ENCODE data around the gene MLPH. TPM values are rescaled to one million over a fixed set of nuclear protein-coding genes. Genes with fewer than 3 reads are reported as not detected.
"Not testable (repeated sequence)": the region's sequence is repeated elsewhere in the genome, so short reads cannot be mapped to it uniquely, and the experiment has no call there.

MLPH gene
- total RNA-seq, 1 experiment from 2014 or later, result 53.1 TPM

DNA sequence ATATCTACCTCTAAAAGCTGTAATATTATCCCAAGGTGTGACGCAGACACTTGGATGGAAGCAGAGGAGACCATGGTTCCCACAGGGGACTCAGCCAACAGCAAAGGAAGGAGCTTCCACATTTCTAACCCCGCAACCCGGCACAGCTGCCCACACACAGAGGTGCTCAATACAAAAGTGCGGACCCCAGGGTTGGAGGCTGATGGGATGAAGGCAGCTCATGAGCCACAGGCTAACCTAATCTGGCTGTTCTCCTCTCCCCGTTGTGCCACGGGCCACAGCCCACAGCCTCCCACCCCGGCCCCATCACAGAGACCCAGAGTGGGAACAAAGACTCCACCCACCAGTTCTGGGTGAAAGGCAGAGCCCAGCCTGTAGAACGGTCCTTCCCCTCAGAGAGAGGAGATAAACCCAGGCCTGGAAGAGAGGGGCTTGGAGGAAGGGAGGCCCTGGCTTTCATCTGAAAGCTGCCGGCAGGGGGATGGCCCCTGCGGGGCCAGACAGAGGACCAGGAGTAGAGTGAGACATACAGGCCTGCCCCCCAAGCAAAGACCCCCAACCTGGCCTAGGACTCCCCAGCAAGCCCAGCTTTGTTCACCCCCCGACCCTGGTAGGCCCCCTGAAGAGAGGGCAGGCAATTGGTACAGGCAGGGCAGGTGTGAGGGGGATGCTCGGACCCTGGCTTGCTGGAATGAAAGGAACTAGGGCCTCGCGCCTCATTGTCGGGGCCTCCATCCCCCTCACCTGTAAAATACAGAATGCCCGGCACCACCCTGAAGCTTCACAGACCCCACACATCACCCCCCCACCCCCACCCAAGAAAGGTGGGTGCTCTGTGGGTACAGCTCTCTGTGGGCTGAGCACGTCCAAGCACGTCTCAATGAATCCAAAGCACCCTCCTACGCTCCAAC is 96.6 kb downstream of the MLPH start:
- DNase-seq (ENCODE audit: low read depth), result no peak

DNA sequence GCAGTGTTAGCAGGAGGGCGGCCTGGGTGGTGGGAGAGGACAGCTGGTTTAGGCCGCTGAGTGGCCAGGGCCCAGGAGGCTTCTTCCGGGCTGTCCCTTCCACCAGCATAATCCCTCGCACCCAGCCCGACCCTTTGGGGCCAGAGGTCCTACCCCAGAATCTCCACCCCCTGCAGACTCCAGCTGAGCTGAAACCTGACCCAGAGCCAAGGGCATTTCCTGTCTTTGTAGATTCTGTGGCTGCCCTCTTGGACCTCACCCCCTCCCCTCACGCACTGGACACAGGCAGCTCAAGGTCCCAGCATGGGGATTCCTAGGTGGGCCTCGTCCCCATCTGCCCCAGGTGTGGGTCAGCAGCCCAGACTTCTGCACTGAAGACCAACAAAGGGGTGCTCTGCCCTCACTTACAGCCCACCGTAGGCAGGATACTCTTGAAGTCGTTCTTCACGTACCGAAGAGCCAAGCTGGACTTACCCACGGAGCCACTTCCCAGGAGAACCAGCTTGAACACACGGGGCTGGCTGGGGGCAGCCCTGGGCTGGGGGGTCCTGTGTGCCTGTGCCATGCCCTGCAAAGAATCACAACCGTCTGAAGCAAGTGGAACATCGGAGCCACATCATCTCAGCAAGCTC is 98.7 kb downstream of the MLPH start:
- no peak for DNase-seq (ENCODE audit: low read depth)

DNA sequence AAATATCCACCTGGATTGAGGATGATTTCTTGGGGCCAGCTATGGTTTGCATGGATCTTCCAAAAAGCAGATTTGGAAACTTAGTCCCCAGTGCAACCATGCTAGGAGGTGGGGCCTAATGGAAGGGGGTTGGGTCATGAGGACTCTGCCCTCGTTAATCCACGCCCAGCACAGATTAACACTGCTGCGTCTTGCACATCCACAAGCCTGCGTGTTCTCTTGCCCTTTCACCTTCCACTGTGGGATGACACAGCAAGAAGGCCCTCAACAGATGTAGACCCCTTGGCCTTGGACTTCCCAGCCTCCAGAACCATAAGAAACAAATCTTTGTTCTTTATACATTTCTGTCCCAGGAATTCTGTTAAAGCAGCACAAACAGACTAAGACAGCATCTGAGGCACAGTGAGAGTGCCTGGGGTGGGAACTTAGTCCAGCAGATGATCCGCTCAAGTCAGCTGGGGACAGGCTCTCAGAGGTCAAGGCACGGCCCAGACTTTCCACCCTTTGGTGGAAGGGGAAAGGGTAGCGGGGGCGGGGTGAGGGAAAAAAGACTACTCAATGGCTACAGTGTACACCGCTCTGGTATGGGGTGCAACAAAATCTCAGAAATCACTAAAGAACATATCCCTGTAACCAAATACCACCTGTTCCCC is 101.1 kb downstream of the MLPH start:
- no peak for DNase-seq (ENCODE audit: low read depth)

DNA sequence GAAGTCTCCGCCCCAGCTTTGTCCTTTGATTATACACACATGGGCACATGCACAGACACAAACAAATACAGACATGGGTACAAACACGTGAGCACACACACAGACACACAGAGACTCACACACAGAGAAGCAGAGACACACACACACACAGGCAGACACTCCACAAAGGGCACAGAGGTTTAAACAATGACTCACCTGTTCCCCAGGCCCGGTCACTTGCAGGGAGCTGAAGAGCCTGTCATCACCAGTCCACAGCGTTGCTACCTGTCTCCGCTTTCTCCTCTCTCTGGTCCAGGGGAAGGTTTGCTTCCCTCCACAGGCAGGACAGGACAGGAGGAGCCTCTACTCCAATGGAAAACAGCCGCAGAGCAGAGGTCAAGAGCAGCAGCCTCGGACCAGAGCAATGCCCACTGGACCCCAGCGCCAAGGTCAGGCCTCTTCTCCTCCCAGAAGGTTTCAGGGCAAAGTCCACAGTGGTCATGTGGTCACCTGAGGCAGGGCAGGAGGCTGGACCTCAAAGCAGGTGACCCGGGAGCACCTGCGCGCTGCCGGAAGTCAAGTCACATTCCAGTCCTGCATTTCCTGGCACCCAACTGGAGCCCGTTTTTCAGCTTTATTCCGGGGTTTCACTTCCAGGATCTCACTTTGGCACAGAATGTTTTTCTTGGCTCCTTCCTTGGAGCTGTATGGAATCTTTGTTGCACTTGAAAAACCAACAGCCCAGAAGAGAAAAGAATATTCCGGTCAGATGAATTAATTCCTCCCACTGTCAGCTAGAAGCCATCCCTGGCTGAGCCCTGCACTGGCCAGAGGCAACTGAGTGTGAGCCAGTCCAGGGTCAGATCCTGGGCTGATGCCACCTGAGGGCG is 103.5 kb downstream of the MLPH start, which contains the start of gene RAB17:
TSS of gene RAB17 (minus strand) at position 463 of the 869 bp plus-strand sequence. CDS start 4,580 bp downstream, outside the sequence.
- peak; percentile 51 for DNase-seq (ENCODE audit: low read depth)

DNA sequence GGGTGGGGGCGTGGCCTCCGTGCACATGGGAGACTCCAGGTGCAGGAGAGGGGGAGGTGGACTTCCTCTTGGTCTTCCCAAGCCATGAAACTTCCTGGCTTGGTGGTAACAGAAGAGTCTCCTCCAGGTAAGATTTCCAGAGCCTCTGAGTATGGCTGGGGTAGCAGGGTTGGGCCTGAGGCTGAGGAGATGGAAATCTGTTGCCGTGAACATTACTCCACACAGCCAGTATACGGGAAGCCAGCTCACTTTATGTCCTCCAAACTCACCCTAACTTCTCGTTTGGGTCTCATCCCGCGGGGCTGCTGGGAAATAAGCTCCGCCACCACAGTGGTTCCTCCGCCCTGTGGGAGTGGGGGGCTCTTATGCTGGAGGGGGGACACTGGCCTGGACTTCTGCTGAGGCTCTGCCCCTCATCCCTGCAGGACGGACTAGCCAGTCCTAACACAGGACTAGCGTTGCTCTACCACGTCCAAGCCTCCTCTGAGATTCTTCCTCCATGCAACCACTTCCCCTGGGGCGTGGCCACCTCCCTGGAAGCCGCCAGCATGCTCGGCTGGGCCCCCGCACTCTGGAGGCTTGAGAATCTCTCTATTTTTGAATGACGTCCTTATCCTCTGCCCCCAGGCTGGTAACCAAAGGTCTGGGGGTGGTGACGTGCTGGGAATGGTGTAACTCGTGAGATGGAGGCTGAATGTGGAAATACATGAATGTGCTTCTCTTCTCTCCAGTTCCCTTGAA is 104.3 kb downstream of the MLPH start:
- DNase-seq (ENCODE audit: low read depth), result peak; percentile 32

DNA sequence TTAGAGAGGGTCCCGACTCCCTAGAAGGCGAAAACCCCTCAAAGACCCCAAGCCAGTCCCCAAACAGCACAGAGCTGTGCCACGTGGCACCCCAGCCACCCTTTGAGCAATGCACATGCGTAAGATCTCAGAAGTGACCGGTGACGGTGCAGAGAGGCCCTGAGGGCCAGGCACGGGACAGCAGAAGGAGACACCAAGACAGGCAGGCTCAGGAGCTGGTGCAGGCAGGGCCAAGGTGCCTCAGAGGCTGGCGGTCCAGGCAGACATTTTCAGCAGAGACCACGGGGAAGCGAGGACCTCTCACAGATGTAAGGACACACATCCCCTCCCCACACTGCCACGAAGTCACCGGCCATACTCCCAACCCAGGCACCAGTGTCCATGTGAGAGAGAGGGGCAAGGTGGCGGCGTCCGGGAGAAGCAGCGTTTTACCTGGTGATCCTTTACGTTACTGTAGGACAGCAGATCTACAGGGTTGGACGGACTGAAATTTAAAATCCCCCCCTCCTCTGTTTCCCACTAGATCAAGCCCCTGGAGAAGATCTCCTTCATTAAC is 105.5 kb downstream of the MLPH start:
- no peak for DNase-seq (ENCODE audit: low read depth)

DNA sequence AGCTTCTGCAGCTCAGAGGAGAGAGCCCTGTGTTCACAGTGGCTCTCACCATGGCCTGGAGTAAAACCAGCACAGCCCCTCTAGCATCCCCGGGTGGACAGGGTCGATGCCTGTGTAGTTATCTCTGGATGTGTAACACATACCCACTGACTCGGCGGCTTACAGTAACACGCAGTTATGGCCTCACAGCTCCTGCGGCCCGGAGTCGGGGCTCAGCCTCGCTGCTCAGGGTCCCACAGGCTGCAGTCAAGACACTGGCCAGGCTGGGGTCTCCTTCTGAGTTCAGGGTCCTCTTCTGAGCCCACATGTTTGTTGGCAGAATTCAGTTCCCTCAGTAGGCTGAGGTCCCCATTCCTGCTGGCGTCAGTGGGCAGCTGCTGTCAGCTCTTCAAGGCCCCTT is 106.0 kb downstream of the MLPH start:
- DNase-seq (ENCODE audit: low read depth), result no peak

DNA sequence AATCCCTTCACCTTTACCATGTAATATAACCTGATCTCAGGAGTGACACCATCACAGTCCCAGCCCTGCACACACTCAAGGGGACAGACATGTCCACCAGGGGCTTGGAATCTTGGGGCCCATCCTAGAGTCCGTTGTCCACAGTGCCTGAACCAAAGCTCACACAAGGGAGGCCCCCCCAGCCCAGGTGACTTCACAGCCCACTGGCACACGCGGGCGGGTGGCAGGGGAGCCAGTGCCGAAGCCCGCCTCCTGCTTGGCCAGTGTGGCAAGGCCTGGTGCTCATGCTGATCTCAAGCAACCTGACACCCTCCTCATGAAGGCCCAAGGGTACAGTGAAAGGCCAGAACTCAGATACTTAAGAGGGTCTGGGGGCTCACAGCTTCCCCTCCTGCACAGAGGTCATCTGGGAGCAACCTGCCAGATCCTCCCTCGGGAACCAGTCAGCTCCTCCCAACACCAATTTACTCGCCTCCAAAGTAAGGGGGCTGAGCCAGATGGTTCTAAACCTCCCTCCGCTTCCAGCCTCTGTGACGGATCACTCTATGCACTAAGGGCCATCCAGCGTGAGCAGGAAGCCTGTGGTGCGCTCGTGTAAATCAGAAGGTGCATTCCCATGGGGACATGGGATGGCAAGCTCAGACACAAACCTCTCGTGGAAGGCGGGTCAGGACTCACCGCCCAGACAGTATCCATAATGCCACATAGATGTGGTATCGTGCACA is 106.7 kb downstream of the MLPH start:
- DNase-seq (ENCODE audit: low read depth), result no peak

DNA sequence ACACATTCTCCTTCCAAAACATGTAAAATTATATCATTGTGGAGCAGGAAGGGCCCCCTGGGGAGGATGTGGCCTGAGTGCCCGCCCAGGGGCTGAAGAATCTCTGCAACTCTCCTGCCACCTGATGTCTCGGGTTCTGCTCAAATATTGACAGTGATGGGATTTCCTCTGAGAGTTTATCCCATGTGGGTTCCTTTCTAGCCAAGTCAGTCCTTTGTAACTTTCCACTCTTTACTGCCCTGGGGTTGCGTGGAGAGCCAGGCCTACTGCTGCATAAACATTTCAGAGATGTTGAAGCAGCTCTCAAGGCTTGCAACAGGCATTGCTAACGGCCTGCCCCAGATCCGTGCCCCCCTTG is 107.4 kb downstream of the MLPH start:
- DNase-seq (ENCODE audit: low read depth), result no peak

DNA sequence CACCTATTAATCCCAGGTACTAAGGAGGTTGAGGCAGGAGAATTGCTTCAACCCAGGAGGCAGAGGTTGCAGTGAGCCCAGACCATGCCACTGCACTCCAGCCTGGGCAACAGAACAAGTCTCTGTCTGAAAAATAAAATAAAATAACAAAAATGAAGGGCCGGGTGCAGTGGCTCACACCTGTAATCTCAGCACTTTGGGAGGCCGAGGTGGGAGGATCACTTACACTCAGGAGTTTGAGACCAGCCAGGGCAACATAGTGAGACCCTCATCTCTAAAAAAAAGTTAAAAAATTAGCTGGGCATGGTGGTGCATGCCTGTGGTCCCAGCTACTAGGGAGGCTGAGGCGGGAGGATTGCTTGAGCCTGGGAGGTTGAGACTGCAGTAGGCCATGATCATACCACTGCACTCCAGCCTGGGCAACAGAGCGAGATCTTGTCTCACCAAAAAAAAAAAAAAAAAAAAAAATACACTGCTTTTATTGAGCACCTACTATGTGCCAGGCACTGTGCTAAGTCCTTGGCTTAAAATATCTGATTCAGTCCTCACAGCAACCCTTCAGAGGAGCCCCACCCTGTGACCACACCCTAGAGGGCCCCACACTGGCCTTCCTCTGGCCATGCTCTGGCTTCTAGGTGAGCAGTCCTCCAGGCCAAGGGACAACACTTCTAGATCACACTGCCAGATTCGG is 108.9 kb downstream of the MLPH start:
- DNase-seq (ENCODE audit: low read depth), result not testable (repeated sequence)

DNA sequence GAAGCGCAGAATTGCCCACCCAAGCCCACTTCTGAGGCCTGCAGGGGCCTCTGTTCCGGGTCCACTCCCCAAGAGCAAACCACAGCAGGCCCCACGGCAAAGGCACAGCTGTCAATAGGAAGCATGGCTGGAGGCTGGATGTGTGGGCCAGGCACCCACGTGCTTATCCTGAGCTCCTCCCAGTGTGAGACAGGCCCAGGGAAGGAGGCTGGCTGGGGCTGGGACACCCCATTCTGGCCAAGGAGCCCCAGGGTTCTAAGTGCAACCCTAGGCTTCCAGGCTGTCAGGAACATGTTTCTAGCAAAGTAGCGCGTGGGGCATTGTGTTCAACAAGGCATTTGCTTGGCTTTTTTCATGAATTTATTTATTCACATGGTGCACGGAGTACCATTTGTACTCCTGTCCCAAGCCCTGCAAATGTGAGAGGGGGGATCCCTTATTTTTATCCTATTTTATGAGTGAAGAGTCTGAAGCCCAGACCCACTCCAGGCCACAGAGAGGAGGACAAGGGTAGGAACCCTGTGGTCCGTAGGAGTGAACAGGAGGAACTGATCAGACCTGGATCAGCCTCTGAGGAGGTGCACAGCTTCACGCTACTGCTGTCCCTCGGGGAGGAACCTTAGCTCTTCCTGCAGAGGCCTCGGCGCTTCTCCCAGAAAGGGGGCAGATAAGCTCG is 109.6 kb downstream of the MLPH start:
- DNase-seq (ENCODE audit: low read depth), result no peak

DNA sequence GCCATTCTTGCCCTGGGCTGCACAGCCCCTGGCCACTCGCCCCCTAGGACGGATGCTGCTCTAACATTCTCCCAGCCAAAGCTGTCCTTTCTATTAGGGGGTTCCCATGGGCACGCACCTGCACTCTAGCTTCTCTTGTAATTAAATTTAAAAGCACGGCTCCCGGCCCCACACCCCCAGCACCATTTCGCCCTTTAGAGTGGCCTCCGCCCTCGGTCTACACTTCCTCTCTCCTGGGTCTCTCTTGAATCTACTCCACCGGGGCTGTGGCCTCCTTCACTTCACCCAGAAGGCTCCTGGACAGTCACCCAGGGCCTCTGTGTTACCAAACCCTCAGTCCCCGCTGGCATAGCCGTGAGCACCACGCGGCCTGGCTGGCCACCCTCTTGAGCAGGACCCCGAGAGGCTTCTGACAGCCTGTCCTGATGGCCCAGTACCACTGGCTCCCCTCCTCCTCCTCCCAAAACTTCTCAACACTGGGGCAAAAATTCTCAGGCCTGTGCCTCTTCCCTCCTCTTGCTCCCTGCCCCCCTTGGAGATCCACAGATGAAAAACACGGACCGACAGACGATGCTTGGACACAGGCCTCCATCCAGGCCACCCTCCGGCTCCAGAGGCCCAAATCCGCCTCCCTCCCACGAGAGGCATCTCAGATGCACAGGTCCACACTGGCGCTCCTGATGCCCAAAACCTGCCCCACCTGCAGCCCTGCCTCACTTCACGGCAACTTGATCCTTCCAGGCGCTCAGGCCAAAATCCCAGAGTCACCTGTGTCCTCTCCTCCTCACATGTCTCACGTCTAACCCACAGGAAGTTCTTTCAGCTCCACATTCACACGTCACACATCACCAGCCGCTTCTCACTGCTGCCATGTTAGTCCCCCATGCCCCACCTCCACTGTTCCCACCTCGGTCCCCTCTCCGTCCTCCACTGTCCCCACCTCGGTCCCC is 110.4 kb downstream of the MLPH start:
- DNase-seq (ENCODE audit: low read depth), result no peak

DNA sequence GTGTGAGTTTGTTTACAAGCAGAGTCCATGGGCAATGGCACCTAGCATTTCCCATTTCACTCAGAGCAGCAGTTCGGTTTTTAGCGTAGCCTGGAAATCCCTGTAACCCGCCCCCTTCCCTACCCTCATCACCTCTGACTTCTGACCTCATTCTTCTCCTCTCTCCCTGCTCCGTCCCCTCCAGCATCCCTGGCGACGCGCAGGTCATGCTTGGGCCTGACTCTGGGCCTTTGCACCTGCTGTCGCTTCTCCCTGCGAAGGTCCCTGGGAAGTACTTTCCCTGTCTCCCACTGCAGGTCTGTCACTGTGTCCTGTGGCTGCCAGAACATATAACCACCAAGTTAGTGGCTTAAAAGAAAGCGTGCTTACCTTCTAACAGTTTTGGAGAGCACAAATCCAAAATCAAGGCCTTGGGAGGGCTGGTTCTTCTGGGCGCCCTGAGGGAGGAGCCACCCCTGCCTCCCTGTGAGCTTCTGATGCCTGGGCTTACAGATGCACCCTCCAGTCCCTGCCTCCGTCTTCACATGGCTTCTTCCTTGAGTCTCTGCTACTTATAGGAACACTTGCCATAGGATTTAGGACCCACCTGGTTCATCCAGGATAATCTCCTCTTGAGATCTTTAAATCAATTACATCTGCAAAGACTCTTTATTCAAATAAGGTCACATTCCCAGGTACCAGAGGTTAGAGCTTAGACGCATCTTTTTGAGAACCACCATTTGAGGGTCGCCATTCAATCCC is 111.6 kb downstream of the MLPH start:
- DNase-seq (ENCODE audit: low read depth), result no peak

DNA sequence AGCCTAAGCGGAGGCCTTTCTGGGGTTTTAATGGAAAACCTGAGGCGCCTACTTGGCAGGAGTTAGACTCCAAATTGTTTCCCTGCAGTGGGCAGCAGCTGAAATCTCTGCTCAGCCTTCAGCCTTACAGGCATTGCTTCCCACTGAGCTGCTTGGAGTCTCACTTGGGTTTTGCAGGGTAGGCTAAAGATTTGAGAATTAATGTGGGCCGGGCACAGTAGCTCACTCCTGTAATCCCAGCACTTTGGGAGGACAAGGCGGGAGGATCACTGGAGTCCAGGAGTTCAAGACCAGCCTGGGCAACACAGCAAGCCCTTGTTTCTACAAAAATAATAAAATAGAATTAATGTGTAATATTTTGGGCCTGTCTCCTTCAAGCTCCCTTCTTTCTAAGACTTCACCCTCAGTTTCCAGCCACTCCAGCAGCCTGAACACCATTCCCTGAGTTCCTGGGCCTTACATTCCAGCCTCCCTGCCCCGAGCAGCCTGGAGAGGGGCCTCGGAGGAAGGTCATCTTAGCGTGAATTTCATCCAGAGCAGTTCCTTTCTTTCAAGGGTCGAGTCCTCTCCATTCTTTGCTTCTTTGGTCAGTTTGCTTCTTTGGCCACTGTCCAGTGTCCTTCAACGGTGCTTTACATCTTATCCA is 112.5 kb downstream of the MLPH start:
- DNase-seq (ENCODE audit: low read depth), result no peak

DNA sequence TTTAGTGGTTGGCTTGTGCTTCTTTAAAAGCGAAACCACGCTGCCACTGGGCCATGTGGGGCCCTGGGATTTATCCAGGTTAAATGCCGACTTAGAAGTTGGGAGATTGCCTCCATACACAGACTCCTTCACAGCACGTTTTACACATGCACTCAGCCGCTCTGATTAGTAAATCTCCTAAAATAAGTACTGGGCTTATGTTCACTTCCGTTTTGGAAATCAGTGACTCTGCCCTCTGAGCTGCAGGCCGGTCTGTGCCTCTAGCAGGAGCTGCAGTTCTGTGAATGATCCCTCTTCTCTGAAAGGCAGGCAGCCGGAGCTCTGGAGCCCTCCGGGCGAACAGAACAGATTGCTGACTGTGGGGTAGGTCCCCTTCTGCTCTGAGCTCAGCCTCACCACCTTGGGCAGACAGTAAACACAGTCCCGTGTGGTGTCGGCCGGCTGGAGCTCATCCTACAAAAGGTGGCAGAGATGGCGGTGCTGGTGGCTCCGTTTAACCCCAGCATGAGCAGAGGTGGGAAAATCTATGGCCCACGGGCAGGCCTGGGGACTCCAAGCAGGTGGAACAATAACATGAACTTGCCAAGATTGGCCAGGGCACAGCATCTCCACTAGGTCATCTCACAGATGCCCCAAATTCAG is 113.3 kb downstream of the MLPH start:
- peak; percentile 52 for DNase-seq (ENCODE audit: low read depth)

All from Daoy (cell line).